Fibroblast of skin of right biceps (primary cell): Measurements from ENCODE around the gene UGT1A10.
"Not testable (repeated sequence)": the region's sequence is repeated elsewhere in the genome, so short reads cannot be mapped to it uniquely, and the experiment has no call there.

Experiments used
- DNase-seq: peaks from one replicate; pipeline ENCODE4 v3.0.0-alpha.2; 2013

Gene UGT1A10

DNA sequence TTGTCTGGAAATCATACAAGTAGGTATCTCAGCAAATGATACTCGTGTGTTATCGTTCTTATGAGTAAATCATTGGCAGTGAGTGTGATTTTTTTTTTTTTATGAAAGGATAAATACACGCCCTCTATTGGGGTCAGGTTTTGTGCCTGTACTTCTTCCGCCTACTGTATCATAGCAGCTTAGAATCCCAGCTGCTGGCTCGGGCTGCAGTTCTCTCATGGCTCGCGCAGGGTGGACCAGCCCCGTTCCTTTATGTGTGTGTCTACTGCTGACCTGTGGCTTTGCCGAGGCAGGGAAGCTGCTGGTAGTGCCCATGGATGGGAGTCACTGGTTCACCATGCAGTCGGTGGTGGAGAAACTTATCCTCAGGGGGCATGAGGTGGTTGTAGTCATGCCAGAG lies at the start of gene UGT1A10:
Gene UGT1A10, plus strand, starts transcription at position 143 of the 400 bp plus-strand sequence. Its CDS starts 75 bp downstream, at position 218.
- not testable (repeated sequence) for DNase-seq

GRCh38 chr2:233588400-233588799 lies 47.8 kb upstream of the UGT1A10 start:
- no peak for DNase-seq

GRCh38 chr2:233592706-233593105 lies 43.5 kb upstream of the UGT1A10 start:
- DNase-seq, result not testable (repeated sequence)

- no peak for DNase-seq
Measured at GRCh38 chr2:233593201-233593600, 43.0 kb upstream of the UGT1A10 start.

GRCh38 chr2:233597522-233597921 lies 38.7 kb upstream of the UGT1A10 start:
- no peak for DNase-seq

- no peak for DNase-seq
Measured at GRCh38 chr2:233598952-233599351, 37.3 kb upstream of the UGT1A10 start.

DNA sequence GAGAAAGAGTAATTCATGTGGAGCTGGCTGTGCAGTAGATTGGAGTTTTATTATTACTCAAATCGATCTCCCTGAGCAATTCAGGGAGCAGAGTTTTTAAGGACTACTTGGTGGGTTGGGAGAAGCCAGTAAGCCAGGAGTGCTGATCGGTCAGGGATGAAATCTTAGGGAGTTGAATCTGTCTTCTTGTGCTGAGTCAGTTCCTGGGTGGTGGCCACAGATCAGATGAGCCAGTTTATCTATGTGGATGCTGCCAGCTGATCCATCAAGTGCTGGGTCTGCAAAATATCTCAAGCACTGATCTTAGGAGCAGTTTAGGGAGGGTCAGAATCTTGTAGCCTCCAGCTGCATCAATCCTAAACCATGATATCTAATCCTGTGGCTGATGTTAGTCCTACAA lies 35.9 kb upstream of the UGT1A10 start:
- DNase-seq, result no peak

DNA sequence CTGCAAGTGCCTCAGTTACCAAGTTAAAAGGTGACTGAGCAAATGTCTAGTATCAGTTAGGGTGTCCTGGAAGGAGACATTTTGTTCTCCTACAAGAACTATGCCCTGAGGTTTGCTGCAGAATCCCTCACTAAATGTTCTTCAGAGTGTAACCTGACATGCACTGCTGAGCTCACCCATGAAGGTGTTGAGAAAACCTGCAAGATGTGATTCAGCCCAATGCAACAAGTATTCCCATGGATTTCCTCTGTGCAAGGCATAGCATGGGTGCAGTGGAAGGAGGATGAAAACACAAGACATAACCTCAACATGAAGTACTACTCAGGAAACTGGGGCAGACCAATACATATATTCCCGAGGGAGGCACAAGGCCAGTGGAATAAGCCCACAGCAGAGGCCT lies 34.2 kb upstream of the UGT1A10 start:
- DNase-seq, result no peak

DNA sequence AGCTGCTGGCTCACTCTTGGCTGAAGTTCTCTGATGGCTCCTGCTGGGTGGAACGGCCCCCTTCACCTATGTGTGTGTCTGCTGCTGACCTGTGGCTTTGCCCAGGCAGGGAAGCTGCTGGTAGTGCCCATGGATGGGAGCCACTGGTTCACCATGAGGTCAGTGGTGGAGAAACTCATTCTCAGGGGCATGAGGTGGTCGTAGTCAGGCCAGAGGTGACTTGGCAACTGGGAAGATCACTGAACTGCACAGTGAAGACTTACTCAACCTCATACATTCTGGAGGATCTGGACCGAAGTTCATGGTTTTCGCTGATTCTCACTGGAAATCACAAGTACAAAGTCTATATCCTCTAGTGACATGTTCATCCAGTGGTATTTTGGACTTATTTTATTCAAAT lies 32.7 kb upstream of the UGT1A10 start:
- DNase-seq, result no peak

- no peak for DNase-seq
Measured at GRCh38 chr2:233604826-233605225, 31.4 kb upstream of the UGT1A10 start.

GRCh38 chr2:233605680-233606079 lies 30.6 kb upstream of the UGT1A10 start:
- DNase-seq, result no peak

GRCh38 chr2:233611284-233611683 lies 25.0 kb upstream of the UGT1A10 start:
- no peak for DNase-seq

- DNase-seq, result not testable (repeated sequence)
Measured at GRCh38 chr2:233617476-233617875, 18.8 kb upstream of the UGT1A10 start, which contains the start of gene UGT1A8. Gene UGT1A8 (plus strand): TSS chr2:233617633. CDS start chr2:233617708, 75 bp downstream.

- DNase-seq, result no peak
Measured at GRCh38 chr2:233620204-233620603, 16.0 kb upstream of the UGT1A10 start.

GRCh38 chr2:233621863-233622262 lies 14.4 kb upstream of the UGT1A10 start:
- DNase-seq, result not testable (repeated sequence)

- DNase-seq, result no peak
Measured at GRCh38 chr2:233627331-233628025, 8.8 kb upstream of the UGT1A10 start.

DNA sequence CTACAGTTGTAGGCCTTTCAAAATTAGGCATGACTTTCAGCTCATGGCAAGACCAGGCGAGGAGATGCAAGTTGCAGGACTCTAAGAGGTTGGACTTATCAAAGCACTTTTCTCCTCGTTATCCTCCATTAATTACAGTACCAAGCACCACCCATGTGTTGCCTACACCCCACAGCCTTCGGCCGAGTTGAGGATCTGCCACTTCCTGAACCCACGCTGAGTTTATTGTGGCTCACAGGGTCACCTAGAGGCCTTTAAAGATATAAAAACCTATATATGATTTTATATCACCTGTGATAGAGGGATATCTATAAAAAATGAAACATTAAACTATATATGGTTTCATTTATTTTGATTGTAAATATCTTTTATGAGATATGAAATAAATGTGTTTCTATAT lies 2.6 kb downstream of the UGT1A10 start:
- DNase-seq, result no peak

DNA sequence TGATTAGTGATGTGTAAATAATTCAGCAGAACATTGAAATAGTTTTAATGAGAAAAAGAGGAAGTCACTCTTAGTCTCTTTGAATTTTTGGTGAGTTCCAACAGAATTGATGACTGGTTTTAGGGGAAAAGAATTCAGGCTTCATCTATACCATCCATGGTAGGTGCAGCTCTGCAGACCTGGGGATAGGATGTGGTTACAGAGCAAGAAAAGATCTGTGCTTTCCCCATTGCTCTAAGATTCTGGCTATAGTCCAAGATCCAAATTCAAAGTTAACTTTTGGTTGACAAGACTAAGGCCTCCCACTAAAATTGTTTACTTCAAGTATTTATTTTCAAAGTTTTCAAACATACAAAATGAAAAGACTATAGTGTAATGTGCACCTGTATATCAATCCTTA lies 3.6 kb downstream of the UGT1A10 start:
- DNase-seq, result no peak

DNA sequence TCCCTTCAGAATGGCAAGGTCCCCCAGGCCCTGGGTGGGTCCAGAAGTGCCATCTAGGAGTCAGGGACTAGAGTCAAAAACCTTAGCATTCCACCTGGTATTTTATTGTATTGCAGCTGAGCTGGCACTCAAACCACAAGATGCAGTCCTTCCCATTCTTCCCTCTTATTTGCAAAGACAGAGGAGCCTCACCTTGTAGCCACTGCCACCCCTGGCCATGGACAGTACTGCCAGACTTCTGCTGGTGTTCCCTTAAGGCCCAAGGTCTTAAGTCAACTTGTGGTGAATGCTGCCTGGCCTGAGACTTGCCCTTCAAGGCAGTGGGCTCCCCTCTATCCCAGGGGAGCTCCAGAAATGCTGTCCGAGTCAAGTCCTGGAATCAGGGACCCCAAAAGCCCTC lies 6.9 kb downstream of the UGT1A10 start:
- DNase-seq, result no peak

DNA sequence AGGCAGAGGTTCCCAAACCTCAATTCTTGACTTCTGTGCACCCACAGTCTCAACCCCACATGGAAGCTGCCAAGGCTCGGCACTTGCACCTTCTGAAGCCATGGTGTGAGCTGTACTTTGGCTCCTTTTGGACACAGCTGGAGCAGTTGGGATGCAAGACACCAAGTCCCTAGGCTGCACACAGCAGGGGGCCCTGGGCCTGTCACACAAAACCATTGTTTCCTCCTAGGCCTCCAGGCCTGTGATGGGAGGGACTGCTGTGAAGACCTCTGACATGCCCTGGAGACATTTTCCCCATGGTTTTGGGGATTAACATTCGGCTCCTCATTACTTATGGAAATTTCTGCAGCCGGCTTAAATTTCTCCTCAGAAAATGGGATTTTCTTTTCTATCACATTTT lies 9.8 kb downstream of the UGT1A10 start:
- not testable (repeated sequence) for DNase-seq

- DNase-seq, result no peak
Measured at GRCh38 chr2:233650981-233651380, 14.7 kb downstream of the UGT1A10 start.

- DNase-seq, result no peak
Measured at GRCh38 chr2:233651430-233651829, 15.2 kb downstream of the UGT1A10 start.

DNA sequence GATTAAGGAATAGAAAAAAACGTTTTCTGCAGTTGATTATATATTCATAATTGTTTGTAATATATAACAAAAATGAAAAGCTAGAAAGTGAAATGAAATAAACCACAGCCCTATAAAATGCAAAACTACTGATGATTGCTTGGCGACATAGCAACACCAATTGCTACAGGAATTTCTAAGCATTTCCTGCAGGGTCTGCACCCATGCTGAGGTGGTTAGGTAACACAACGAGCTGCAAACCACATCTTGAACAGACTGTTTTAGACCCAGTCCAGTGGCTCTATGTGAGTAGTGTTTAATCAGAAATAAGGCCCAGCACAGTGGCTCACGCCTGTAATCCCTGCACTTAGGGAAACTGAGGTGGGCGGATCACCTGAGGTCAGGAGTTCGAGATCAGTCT lies 18.3 kb downstream of the UGT1A10 start:
- no peak for DNase-seq

GRCh38 chr2:233655043-233655442 lies 18.8 kb downstream of the UGT1A10 start:
- DNase-seq, result no peak

DNA sequence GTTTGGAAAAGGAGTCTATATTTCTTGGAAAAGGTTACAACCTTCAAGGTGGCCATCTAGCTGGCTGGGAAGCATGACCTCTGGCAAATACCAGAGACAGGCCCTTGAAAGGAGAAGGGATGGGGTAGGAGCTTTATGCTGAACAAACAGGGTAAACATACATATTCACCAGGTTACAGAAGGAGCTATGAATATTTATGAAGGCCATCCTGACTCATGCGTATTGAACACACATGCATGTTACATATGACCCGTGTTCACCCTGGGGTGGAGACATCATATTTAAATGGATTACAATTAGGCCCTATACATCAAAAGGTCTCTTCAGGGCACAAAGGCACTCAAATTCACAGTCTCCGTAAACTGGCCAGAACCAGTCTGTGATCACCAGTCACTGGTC lies 19.7 kb downstream of the UGT1A10 start:
- DNase-seq, result not testable (repeated sequence)
